Activated CD8-positive, alpha-beta T cell treated with anti-CD3 and anti-CD28 coated beads for 36 hours (primary cell): ENCODE measurements around the gene TRPV4. TPM values are rescaled to one million over a fixed set of nuclear protein-coding genes. Genes with fewer than 3 reads are reported as not detected.
A peak's percentile ranks its signal among the peaks of the same experiment; 100 is the strongest.

ENCODE experiments used
- ATAC-seq: fragments of 200-7000 bp; cut with Tn5 transposase; one replicate; pipeline ENCODE4 v1.10.0; 2021; ENCODE audit warnings: mild to moderate bottlenecking, moderate library complexity
- CTCF ChIA-PET: fragments of 350-600 bp; sonication (Branson Sonifier 250); formaldehyde crosslinking; loops from one replicate; lab custom pipeline; 2021; ENCODE audit warnings: antibody characterized with exemption; lab: Charles Lee
- POLR2A ChIA-PET: fragments of 350-600 bp; sonication (Branson Sonifier 250); formaldehyde crosslinking; loops from one replicate; lab custom pipeline; 2021; ENCODE audit warnings: antibody characterized with exemption; lab: Charles Lee
- DNase-seq: peaks from one replicate; pipeline ENCODE4 v3.0.0-alpha.2; 2020
- H3K27ac Mint-ChIP-seq: one replicate; pipeline ENCODE4 v1.8.0; 2021; ENCODE audit warnings: mild to moderate bottlenecking, mixed read lengths
- H3K27me3 Mint-ChIP-seq: one replicate; pipeline ENCODE4 v1.8.0; 2021; ENCODE audit warnings: mixed read lengths
- H3K36me3 Mint-ChIP-seq: one replicate; pipeline ENCODE4 v1.8.0; 2021; ENCODE audit warnings: low read depth, mixed read lengths
- H3K4me1 Mint-ChIP-seq: one replicate; pipeline ENCODE4 v1.8.0; 2021; ENCODE audit warnings: low read depth, mixed read lengths
- H3K4me3 Mint-ChIP-seq: one replicate; pipeline ENCODE4 v1.8.0; 2021; ENCODE audit warnings: mild to moderate bottlenecking, moderate library complexity, mixed read lengths
- H3K9me3 Mint-ChIP-seq: one replicate; pipeline ENCODE4 v1.8.0; 2021; ENCODE audit warnings: mixed read lengths
- CTCF ChIP-seq: fragments of 200-600 bp; IDR thresholded peaks from one replicate; pipeline ENCODE4 v1.8.0; 2022; ENCODE audit warnings: antibody characterized with exemption, mild to moderate bottlenecking
- intact Hi-C: fragments of 100-400 bp; cut with micrococcal nuclease; formaldehyde crosslinking; loops from one replicate; pipeline ENCODE4 v1.10.0; 2022
- total RNA-seq, 2 experiments: library from RNA; stranded (reverse); gene quantifications; one replicate each; pipeline ENCODE4 v1.2.3, GENCODE V29; 2021

TRPV4 gene
- total RNA-seq, 2 experiments from 2014 or later: not detected

- Mint-ChIP-seq H3K27ac (no peak overlapping the region), H3K9me3 (no peaks in the 10 kb centered on the region), H3K4me3 (no peak overlapping the region), H3K36me3 (no peaks in the 10 kb centered on the region), H3K27me3 (no peaks in the 10 kb centered on the region), H3K4me1 (no peaks in the 10 kb centered on the region)
- intact Hi-C loops: no loop called here
- CTCF ChIA-PET: interaction anchor here (1.2 to 1.8 kb wide), 2 partner anchors 140 to 142 kb away, joined by 4 to 7 read pairs; no protein-coding TSS in a partner anchor
- ATAC-seq (no peak), DNase-seq (no peak)
- POLR2A ChIA-PET: no interaction called here
- no peak for TF ChIP-seq CTCF
These were observed 92.4 kb downstream of the TRPV4 start for GRCh38 chr12:109740694-109741245.

- Mint-ChIP-seq H3K9me3 (no peaks in the 10 kb centered on the region), H3K4me1 (no peaks in the 10 kb centered on the region), H3K27ac (no peak overlapping the region), H3K27me3 (peaks cover 2% of the 10 kb centered on the region), H3K4me3 (no peak overlapping the region), H3K36me3 (no peaks in the 10 kb centered on the region)
- ChIA-PET CTCF (interaction anchor here (1.0 to 1.8 kb wide), 3 partner anchors 13 to 142 kb away, joined by 3 to 7 read pairs (median 4); no protein-coding TSS in a partner anchor), POLR2A (no interaction called here)
- intact Hi-C loops: no loop called here
- peak; percentile 23 for DNase-seq
- ATAC-seq: no peak
- peak; percentile 23 for TF ChIP-seq CTCF
These were observed 93.2 kb downstream of the TRPV4 start for GRCh38 chr12:109739747-109740693.

DNA sequence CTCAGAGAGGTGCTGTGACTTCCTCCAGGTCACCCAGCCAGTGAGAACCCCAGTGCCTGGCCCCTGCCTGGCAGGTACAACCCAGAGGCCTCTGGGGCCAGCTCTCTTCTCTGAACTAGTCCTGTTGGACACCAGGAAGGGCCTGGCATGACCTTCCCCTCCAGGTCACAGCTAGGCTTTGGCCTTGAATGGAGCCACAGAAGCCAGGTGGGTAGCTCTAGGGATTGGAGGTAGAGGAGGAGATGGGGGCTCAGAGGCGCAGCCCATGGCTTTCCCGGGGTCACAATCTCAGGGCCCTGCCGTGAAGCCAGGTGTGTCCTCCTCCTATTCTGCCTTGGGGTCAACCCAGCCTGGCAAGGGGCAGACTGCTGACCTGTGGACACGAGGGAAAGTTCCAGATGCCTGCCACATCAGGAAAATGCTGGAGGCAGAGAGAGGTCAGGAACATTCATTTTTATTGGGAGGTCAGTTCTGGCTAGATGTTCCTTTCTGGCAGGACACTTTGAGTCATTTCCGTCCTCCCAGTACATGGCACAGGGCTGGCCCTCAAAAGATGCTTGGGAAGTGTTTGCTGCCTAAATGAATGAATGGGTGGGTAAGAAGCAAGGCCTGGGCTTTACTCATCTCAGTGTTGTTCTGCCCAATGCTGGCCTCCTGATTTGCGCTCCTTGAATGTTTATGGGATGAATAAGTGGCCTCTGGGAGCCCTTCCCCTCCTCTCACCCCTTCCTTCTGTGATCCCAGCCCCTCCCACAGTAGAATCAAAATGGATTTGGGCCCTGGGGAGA, 94.1 kb downstream of the TRPV4 start:
- Mint-ChIP-seq H3K36me3 (no peaks in the 10 kb centered on the region), H3K27me3 (peaks cover 4% of the 10 kb centered on the region), H3K27ac (no peak overlapping the region), H3K4me3 (no peak overlapping the region), H3K4me1 (no peaks in the 10 kb centered on the region), H3K9me3 (no peaks in the 10 kb centered on the region)
- intact Hi-C loops: no loop called here
- DNase-seq (no peak), ATAC-seq (no peak)
- TF ChIP-seq CTCF: no peak
- ChIA-PET CTCF (interaction anchor here (1.0 to 1.8 kb wide), 3 partner anchors 13 to 141 kb away, joined by 3 to 7 read pairs (median 4); no protein-coding TSS in a partner anchor), POLR2A (no interaction called here)

- Mint-ChIP-seq H3K4me1 (no peaks in the 10 kb centered on the region), H3K27ac (no peak overlapping the region), H3K9me3 (no peaks in the 10 kb centered on the region), H3K4me3 (no peak overlapping the region), H3K27me3 (peaks cover 8% of the 10 kb centered on the region), H3K36me3 (no peaks in the 10 kb centered on the region)
- intact Hi-C loops: no loop called here
- DNase-seq (no peak), ATAC-seq (no peak)
- TF ChIP-seq CTCF: no peak
- ChIA-PET CTCF (interaction anchor here (0.7 kb wide), 1 partner anchor 20 kb away, joined by 3 read pairs; no protein-coding TSS in a partner anchor), POLR2A (no interaction called here)
These were observed 95.0 kb downstream of the TRPV4 start for GRCh38 chr12:109738209-109738608.
